K562 (cell line): ENCODE results near the gene REX1BD. TPM values are rescaled to one million over a fixed set of nuclear protein-coding genes. Genes with fewer than 3 reads are reported as not detected.
A peak's percentile ranks its signal among the peaks of the same experiment; 100 is the strongest.

Experiments
- ATAC-seq: fragments of 200-7000 bp; cut with Tn5 transposase; 3 replicates; pipeline ENCODE4 v1.9.1; 2020; ENCODE audit warnings: moderate library complexity
- BruUV-seq: library from RNA; stranded (reverse); fragments of 400-500 nt; replicated peaks from 2 replicates; lab custom pipeline; 2021; lab: Mats Ljungman, UMichigan
- CTCF ChIA-PET: fragments of 300-600 bp; formaldehyde crosslinking; extraction: SDS; loops from one replicate; lab custom pipeline; 2021; ENCODE audit warnings: low intra/inter-chr PET ratio; lab: Yijun Ruan, JAX
- POLR2A ChIA-PET: fragments of 300-600, 350-650 bp; sonication (Branson Sonifier 250); formaldehyde crosslinking; extraction: SDS; loops from one replicate; lab custom pipeline; 2021; ENCODE audit warnings: antibody characterized with exemption, inconsistent platforms; lab: Yijun Ruan, JAX
- DNase-seq, 4 experiments: peaks; one replicate each; pipeline versions ENCODE4 v3.0.0 to v3.0.0-alpha.2; 2011 to 2018; ENCODE audit warnings: low spot score in 3 of 4, mixed read lengths in 3 of 4; ENCODE audit errors: extremely low read depth in 1 of 4
- FAIRE-seq: peaks from 2 replicates; lab custom pipeline; 2011; peaks lifted over from hg19 to GRCh38; lab: Jason Lieb, UNC
- H2AFZ ChIP-seq: 2 replicates; pipeline ENCODE4 v1.6.0; 2011; ENCODE audit warnings: low read depth, low read length, control low read depth, inconsistent platforms
- H3K27ac ChIP-seq: fragments of 200-600 bp; 3 replicates; pipeline ENCODE4 v1.8.0; 2011; ENCODE audit warnings: low read depth, mild to moderate bottlenecking, control low read depth, inconsistent platforms, low read length, moderate library complexity, mixed read lengths; ENCODE audit errors: extremely low read depth
- H3K27me3 ChIP-seq, 2 experiments: fragments of 300-600 bp in 1 of 2; 2 replicates in 1 of 2; 3 replicates in 1 of 2; pipeline versions ENCODE4 v1.6.0 to v1.8.0; 2011; ENCODE audit warnings: inconsistent platforms in 2 of 2, low read length in 2 of 2, mild to moderate bottlenecking in 1 of 2, mixed read lengths in 1 of 2, moderate library complexity in 1 of 2; ENCODE audit not compliant: control insufficient read depth in 2 of 2, insufficient read depth in 2 of 2
- H3K36me3 ChIP-seq: fragments of 300-600 bp; 3 replicates; pipeline ENCODE4 v1.8.0; 2011; ENCODE audit warnings: mild to moderate bottlenecking, low read length, inconsistent platforms; ENCODE audit not compliant: control insufficient read depth, insufficient read depth
- H3K4me1 ChIP-seq, 2 experiments: fragments of 200-600 bp in 1 of 2; replicated peaks in 1 of 2; 2 replicates in 1 of 2; 3 replicates in 1 of 2; pipeline versions ENCODE4 v1.5.1 to v1.8.0; 2011; ENCODE audit warnings: inconsistent platforms in 2 of 2, low read length in 2 of 2, mild to moderate bottlenecking in 1 of 2, mixed read lengths in 1 of 2, moderate library complexity in 1 of 2; ENCODE audit not compliant: control insufficient read depth in 2 of 2, insufficient read depth in 2 of 2
- H3K4me2 ChIP-seq: 2 replicates; pipeline ENCODE4 v1.6.1; 2011; ENCODE audit warnings: low read length, control low read depth, inconsistent platforms, mixed read lengths; ENCODE audit not compliant: insufficient read depth
- H3K4me3 ChIP-seq: fragments of 200-600 bp; sonication (generic), shearing (Covaris generic); 2 replicates; pipeline ENCODE4 v1.5.1; 2016; ENCODE audit warnings: control low read depth, inconsistent platforms
- H3K79me2 ChIP-seq: fragments of 200-600 bp; 3 replicates; pipeline ENCODE4 v1.8.0; 2011; ENCODE audit warnings: low read length, inconsistent platforms; ENCODE audit not compliant: control insufficient read depth, insufficient read depth
- H3K9ac ChIP-seq, 2 experiments: 2 replicates each; pipeline versions ENCODE4 v1.6.0 to v1.6.1; 2011; ENCODE audit warnings: low read depth in 2 of 2, low read length in 2 of 2, control low read depth in 1 of 2, inconsistent platforms in 1 of 2, mild to moderate bottlenecking in 1 of 2, mixed read lengths in 1 of 2; ENCODE audit not compliant: insufficient read depth in 1 of 2
- H3K9me1 ChIP-seq: one replicate; pipeline ENCODE4 v1.6.0; 2011; ENCODE audit warnings: inconsistent platforms, mild to moderate bottlenecking, low read length, moderate library complexity; ENCODE audit not compliant: control insufficient read depth, insufficient read depth
- H3K9me3 ChIP-seq: replicated peaks from 2 replicates; pipeline ENCODE4 v1.5.1; 2011; ENCODE audit warnings: low read depth, low read length, inconsistent platforms; ENCODE audit not compliant: control insufficient read depth, insufficient read depth
- H4K20me1 ChIP-seq: replicated peaks from 2 replicates; pipeline ENCODE4 v1.6.1; 2011; ENCODE audit warnings: low read length, inconsistent platforms, mixed read lengths; ENCODE audit not compliant: control insufficient read depth, insufficient read depth
- HOMEZ ChIP-seq: fragments of 250-450 bp; sonication (Bioruptor Pico); IDR thresholded peaks from 2 replicates; pipeline ENCODE4 v1.4.0; 2020; ENCODE audit warnings: mild to moderate bottlenecking, moderate library complexity
- NFIX ChIP-seq: fragments of 250-450 bp; sonication (Bioruptor Pico); IDR thresholded peaks from 2 replicates; pipeline ENCODE4 v1.4.0; 2020; ENCODE audit warnings: low read depth, mild to moderate bottlenecking, moderate library complexity
- POLR2G ChIP-seq: fragments of 200-400 bp; formaldehyde crosslinking; IDR thresholded peaks from 2 replicates; pipeline ENCODE4 v1.6.1; 2017; ENCODE audit warnings: low read depth, mild to moderate bottlenecking, antibody characterized with exemption, low read length, moderate library complexity
- RBFOX2 ChIP-seq: fragments of 200-400 bp; formaldehyde crosslinking; IDR thresholded peaks from 2 replicates; pipeline ENCODE4 v1.6.1; 2017; ENCODE audit warnings: low read depth, mild to moderate bottlenecking, low read length, moderate library complexity
- RBM39 ChIP-seq: fragments of 200-400 bp; formaldehyde crosslinking; optimal IDR thresholded peaks from 2 replicates; pipeline ENCODE3; 2018; ENCODE audit warnings: low read depth, low read length
- RUNX1 ChIP-seq: sonication (generic); IDR thresholded peaks from 2 replicates; pipeline ENCODE4 v1.6.1; 2016; ENCODE audit warnings: antibody characterized with exemption, low read depth
- SIRT6 ChIP-seq: IDR thresholded peaks from one replicate; pipeline ENCODE4 v1.6.1; 2012; ENCODE audit warnings: low read depth, mild to moderate bottlenecking, control low read depth, inconsistent platforms, low read length, moderate library complexity
- STAT5B ChIP-seq: fragments of 250-450 bp; sonication (Bioruptor Pico); IDR thresholded peaks from 2 replicates; pipeline ENCODE4 v1.8.0; 2021; ENCODE audit warnings: mild to moderate bottlenecking, inconsistent platforms
- ZFX ChIP-seq: sonication (generic); formaldehyde crosslinking; IDR thresholded peaks from 2 replicates; pipeline ENCODE4 v1.8.0; 2022; ENCODE audit warnings: mild to moderate bottlenecking, missing genetic modification reagents, moderate library complexity
- ZNF436 ChIP-seq: fragments of 250-450, 450-650 bp; sonication (Bioruptor Pico); formaldehyde crosslinking; IDR thresholded peaks from 2 replicates; pipeline ENCODE4 v1.7.0; 2020; ENCODE audit warnings: mild to moderate bottlenecking
- WGBS: fragments of 100-300 bp; shearing (Covaris generic); methylation state at CpG from one replicate; pipeline ENCODE4 v1.1.6; 2016; ENCODE audit warnings: low coverage, mixed read lengths; ENCODE audit not compliant: insufficient coverage; ENCODE audit errors: missing lambda C conversion rate; 5-methylcytosine and 5-hydroxymethylcytosine counted together
- in situ Hi-C: fragments of 300-500 bp; cut with MboI; formaldehyde crosslinking; loops from 4 replicates; pipeline ENCODE4 v1.15.0; 2018; ENCODE audit warnings: inconsistent platforms, mixed read lengths
- intact Hi-C: fragments of 100-400 bp; cut with micrococcal nuclease; formaldehyde crosslinking; loops from 2 replicates; pipeline ENCODE4 v1.14.2; 2022
- polyA plus RNA-seq, 8 experiments: library from polyadenylated mRNA; depleted of rRNA in 4 of 8; stranded (reverse) in 5 of 8; unstranded in 3 of 8; fragments of >200 nt; fragmentation: Nextera tagmentation in 2 of 8; fragmentation: Illumina TruSeq in 1 of 8; extraction: Ambion mirVana in 2 of 8; extraction: Trizol in 1 of 8; gene quantifications; 2 replicates each; pipeline versions ENCODE4 v1.2.1 to v1.2.3, GENCODE V29; 2011 to 2014; ENCODE audit warnings: inconsistent platforms in 1 of 8, missing spikeins in 1 of 8
- total RNA-seq, 7 experiments: library from RNA; depleted of rRNA in 6 of 7; stranded (reverse); fragments of >200 nt in 6 of 7; fragmentation: Illumina TruSeq in 2 of 7; extraction: Trizol in 2 of 7; gene quantifications; 2 replicates each; pipeline versions ENCODE4 v1.2.1 to v1.2.3, GENCODE V29; 2011 to 2021; ENCODE audit warnings: low replicate concordance in 1 of 7
- TF ChIP-seq, protein P1 (sequence below): sonication (generic); IDR thresholded peaks from 2 replicates; pipeline ENCODE4 v1.6.1; 2016

REX1BD gene
- total and polyA plus RNA-seq, 9 of the 15 experiments (the other 6 are each of a cell fraction or from before 2014, with no cell fraction given): 1.9 to 136 (median 13.8) TPM

- TF ChIP-seq, protein P1, sequence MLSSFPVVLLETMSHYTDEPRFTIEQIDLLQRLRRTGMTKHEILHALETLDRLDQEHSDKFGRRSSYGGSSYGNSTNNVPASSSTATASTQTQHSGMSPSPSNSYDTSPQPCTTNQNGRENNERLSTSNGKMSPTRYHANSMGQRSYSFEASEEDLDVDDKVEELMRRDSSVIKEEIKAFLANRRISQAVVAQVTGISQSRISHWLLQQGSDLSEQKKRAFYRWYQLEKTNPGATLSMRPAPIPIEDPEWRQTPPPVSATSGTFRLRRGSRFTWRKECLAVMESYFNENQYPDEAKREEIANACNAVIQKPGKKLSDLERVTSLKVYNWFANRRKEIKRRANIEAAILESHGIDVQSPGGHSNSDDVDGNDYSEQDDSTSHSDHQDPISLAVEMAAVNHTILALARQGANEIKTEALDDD: no peak
- TF ChIP-seq ZFX (CRISPR knock-in tag) (peak; percentile 66), ZNF436 (CRISPR knock-in tag) (0 out of 2 replicates have a peak, but pooled peaks have one; percentile 11), SIRT6 (no peak)
Observed at GRCh38 chr19:18588611-18589379, at the start of gene REX1BD (continued).

GRCh38 chr19:18539372-18539771, 49.2 kb upstream of the REX1BD start:
- no peak for FAIRE-seq
- Histone ChIP-seq H3K4me3 (no peak overlapping the region), H3K36me3 (peaks cover 64% of the 10 kb centered on the region), H3K27ac (no peak overlapping the region)
- in situ Hi-C loops: no loop called here
- BruUV-seq: no TSS peak
- no peak for TF ChIP-seq NFIX
- TF ChIP-seq RUNX1: no peak
- peak; percentile 64 for TF ChIP-seq POLR2G
- TF ChIP-seq RBM39: no peak
- peak; percentile 57 for TF ChIP-seq RBFOX2
- TF ChIP-seq HOMEZ: no peak
- no peak for TF ChIP-seq STAT5B (CRISPR knock-in tag)
- TF ChIP-seq, all 486 proteins: peak for 2
- Histone ChIP-seq H2AFZ (no peak overlapping the region), H3K79me2 (peaks cover 21% of the 10 kb centered on the region), H3K9me1 (no peaks in the 10 kb centered on the region), H3K9me3 (no peaks in the 10 kb centered on the region), H3K9ac (peak overlapping the region in 1 of 2 experiments; percentile 48; a peak in 2 of 4 replicates), H3K4me2 (no peak overlapping the region), H4K20me1 (peaks cover 2% of the 10 kb centered on the region; the same call in 1 of the 2 replicates), H3K27me3 (no peaks in the 10 kb centered on the region), H3K4me1 (peaks cover 9 to 30% of the 10 kb centered on the region in 2 experiments)
- 97% methylated on average over 16 of the region's 19 CpGs for whole genome bisulfite sequencing
- CTCF ChIA-PET: no interaction called here
- ATAC-seq (no peak), DNase-seq (peak in 1 of 4 experiments; percentile 7)
- POLR2A ChIA-PET: interaction anchor here (0.5 to 1.8 kb wide), 2 partner anchors 32 to 272 kb away, joined by 3 to 4 read pairs; partner anchors contain the start of gene UBA52
- intact Hi-C loops: no loop called here
